Right lobe of liver (tissue), 4 donors: ENCODE results near the gene TMEM86A.

Experiments used
- POLR2A ChIP-seq: fragments of 450-650 bp; IDR thresholded peaks from one replicate; pipeline ENCODE4 v1.6.1; 2017; ENCODE audit warnings: antibody characterized with exemption, mild to moderate bottlenecking
- TF ChIP-seq, protein P1 (sequence below), 4 donors: fragments of 200-600 bp in 3 of 4; fragments of 450-650 bp in 1 of 4; IDR thresholded peaks; one replicate each; pipeline versions ENCODE4 v1.5.1 to v1.8.0; 2016 to 2022; ENCODE audit warnings: antibody characterized with exemption in 4 of 4, mild to moderate bottlenecking in 2 of 4
- donor health status: DM: no; HTN: no; CAD: no.
- donor health status: DM: no; HTN: no; CAD: no.
- donor health status: DM: no; HTN: yes; CAD: no.

DNA sequence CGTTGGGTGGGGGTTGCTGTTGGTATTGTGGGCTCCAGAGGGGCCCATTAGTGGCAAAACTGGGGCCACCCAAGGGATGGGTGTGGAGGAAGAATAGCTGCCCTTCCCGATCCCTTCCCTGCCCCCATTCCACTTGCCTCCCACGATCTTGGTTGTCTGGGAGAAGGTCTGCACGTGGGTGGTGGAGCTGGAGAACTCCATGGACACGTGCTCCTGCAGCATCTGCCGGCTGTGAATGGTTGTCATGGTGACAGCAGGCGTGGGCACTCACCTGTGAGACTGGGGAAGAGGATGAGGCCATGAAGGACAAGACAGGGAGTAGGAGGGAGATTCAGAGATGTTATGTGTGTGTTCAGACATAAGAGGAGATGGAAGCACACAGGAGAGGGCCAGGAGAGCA is 25.4 kb downstream of the TMEM86A start:
- TF ChIP-seq, protein P1, sequence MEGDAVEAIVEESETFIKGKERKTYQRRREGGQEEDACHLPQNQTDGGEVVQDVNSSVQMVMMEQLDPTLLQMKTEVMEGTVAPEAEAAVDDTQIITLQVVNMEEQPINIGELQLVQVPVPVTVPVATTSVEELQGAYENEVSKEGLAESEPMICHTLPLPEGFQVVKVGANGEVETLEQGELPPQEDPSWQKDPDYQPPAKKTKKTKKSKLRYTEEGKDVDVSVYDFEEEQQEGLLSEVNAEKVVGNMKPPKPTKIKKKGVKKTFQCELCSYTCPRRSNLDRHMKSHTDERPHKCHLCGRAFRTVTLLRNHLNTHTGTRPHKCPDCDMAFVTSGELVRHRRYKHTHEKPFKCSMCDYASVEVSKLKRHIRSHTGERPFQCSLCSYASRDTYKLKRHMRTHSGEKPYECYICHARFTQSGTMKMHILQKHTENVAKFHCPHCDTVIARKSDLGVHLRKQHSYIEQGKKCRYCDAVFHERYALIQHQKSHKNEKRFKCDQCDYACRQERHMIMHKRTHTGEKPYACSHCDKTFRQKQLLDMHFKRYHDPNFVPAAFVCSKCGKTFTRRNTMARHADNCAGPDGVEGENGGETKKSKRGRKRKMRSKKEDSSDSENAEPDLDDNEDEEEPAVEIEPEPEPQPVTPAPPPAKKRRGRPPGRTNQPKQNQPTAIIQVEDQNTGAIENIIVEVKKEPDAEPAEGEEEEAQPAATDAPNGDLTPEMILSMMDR (IDR thresholded peaks at IDR 0.05): no peak
- TF ChIP-seq POLR2A: no peak
